ENCODE measurements around the gene DNAJB2.

- no peak for TF ChIP-seq CTCF (conservative IDR thresholded peaks at IDR 0.05)
- TF ChIP-seq ZFX (IDR thresholded peaks at IDR 0.05) = no peak
Observed at GRCh38 chr2:219252084-219252483, 27.1 kb upstream of the DNAJB2 start.

All from C4-2B (cell line).